Endothelial cell (in vitro differentiated cells): ENCODE data around the gene PDE6A. TPM values are rescaled to one million over a fixed set of nuclear protein-coding genes. Genes with fewer than 3 reads are reported as not detected.
"Not testable (repeated sequence)": the region's sequence is repeated elsewhere in the genome, so short reads cannot be mapped to it uniquely, and the experiment has no call there.

Experiments used
- DNase-seq: peaks from one replicate; pipeline ENCODE4 v3.0.0; 2021; ENCODE audit warnings: low spot score
- H3K27ac Mint-ChIP-seq: one replicate; pipeline ENCODE4 v1.8.0; 2021; ENCODE audit warnings: mixed read lengths, inconsistent platforms; ENCODE audit not compliant: unreplicated experiment
- H3K27me3 Mint-ChIP-seq: one replicate; pipeline ENCODE4 v1.8.0; 2021; ENCODE audit warnings: mild to moderate bottlenecking, moderate library complexity, mixed read lengths, inconsistent platforms; ENCODE audit not compliant: unreplicated experiment
- H3K36me3 Mint-ChIP-seq: one replicate; pipeline ENCODE4 v1.8.0; 2021; ENCODE audit warnings: mild to moderate bottlenecking, low read depth, mixed read lengths, inconsistent platforms; ENCODE audit not compliant: unreplicated experiment
- H3K4me1 Mint-ChIP-seq: one replicate; pipeline ENCODE4 v1.8.0; 2021; ENCODE audit warnings: mild to moderate bottlenecking, mixed read lengths, inconsistent platforms; ENCODE audit not compliant: unreplicated experiment
- H3K4me3 Mint-ChIP-seq: one replicate; pipeline ENCODE4 v1.8.0; 2021; ENCODE audit warnings: mild to moderate bottlenecking, mixed read lengths, inconsistent platforms; ENCODE audit not compliant: unreplicated experiment
- H3K9me3 Mint-ChIP-seq: one replicate; pipeline ENCODE4 v1.8.0; 2021; ENCODE audit warnings: mixed read lengths, inconsistent platforms; ENCODE audit not compliant: unreplicated experiment
- CTCF ChIP-seq: fragments of 200-600 bp; sonication (generic); IDR thresholded peaks from one replicate; pipeline ENCODE4 v1.5.0; 2021; ENCODE audit warnings: antibody characterized with exemption; ENCODE audit not compliant: unreplicated experiment
- total RNA-seq: library from RNA; stranded (reverse); fragmentation: NEBNext Ultra II Directional; extraction: Animal tissue kit (Norgen Biotek cat#: 25700); gene quantifications from one replicate; pipeline ENCODE4 v1.2.1, GENCODE V29; 2021; ENCODE audit not compliant: unreplicated experiment

The PDE6A gene
- total RNA-seq, 1 donor from 2014 or later, result not detected

- no peak for DNase-seq
- H3K9me3 Mint-ChIP-seq, result no peaks in the 10 kb centered on the region
- no peaks in the 10 kb centered on the region for H3K27me3 Mint-ChIP-seq
- H3K27ac Mint-ChIP-seq, result no peak overlapping the region
- no peak for TF ChIP-seq CTCF
- no peaks in the 10 kb centered on the region for H3K36me3 Mint-ChIP-seq
- no peak overlapping the region for H3K4me3 Mint-ChIP-seq
- peaks cover 13% of the 10 kb centered on the region for H3K4me1 Mint-ChIP-seq
These were observed 10.2 kb upstream of the PDE6A start for GRCh38 chr5:149954798-149955197.

GRCh38 chr5:149953436-149954121 is 9.0 kb upstream of the PDE6A start:
- H3K27ac Mint-ChIP-seq, result no peak overlapping the region
- H3K36me3 Mint-ChIP-seq, result no peaks in the 10 kb centered on the region
- no peaks in the 10 kb centered on the region for H3K27me3 Mint-ChIP-seq
- no peaks in the 10 kb centered on the region for H3K9me3 Mint-ChIP-seq
- TF ChIP-seq CTCF, result no peak
- H3K4me1 Mint-ChIP-seq, result peaks cover 7% of the 10 kb centered on the region
- no peak for DNase-seq
- H3K4me3 Mint-ChIP-seq, result no peak overlapping the region

- Mint-ChIP-seq H3K9me3 (no peaks in the 10 kb centered on the region), H3K4me1 (peaks cover 7% of the 10 kb centered on the region), H3K36me3 (no peaks in the 10 kb centered on the region), H3K27ac (no peak overlapping the region), H3K4me3 (no peak overlapping the region), H3K27me3 (peaks cover 2% of the 10 kb centered on the region)
- no peak for TF ChIP-seq CTCF
- no peak for DNase-seq
These were observed 6.7 kb upstream of the PDE6A start for GRCh38 chr5:149951138-149951749.

GRCh38 chr5:149948993-149949392 is 4.4 kb upstream of the PDE6A start:
- no peak for TF ChIP-seq CTCF
- Mint-ChIP-seq H3K4me3 (no peak overlapping the region), H3K9me3 (no peaks in the 10 kb centered on the region), H3K36me3 (no peaks in the 10 kb centered on the region), H3K27ac (no peak overlapping the region), H3K27me3 (peaks cover 2% of the 10 kb centered on the region), H3K4me1 (no peaks in the 10 kb centered on the region)
- no peak for DNase-seq

GRCh38 chr5:149946118-149946517 is 1.5 kb upstream of the PDE6A start:
- Mint-ChIP-seq H3K4me1 (peaks cover 14% of the 10 kb centered on the region), H3K9me3 (no peaks in the 10 kb centered on the region), H3K27ac (no peak overlapping the region), H3K4me3 (no peak overlapping the region), H3K27me3 (peaks cover 4% of the 10 kb centered on the region), H3K36me3 (no peaks in the 10 kb centered on the region)
- TF ChIP-seq CTCF, result no peak
- no peak for DNase-seq

- not testable (repeated sequence) for H3K4me3 Mint-ChIP-seq, H3K9me3 Mint-ChIP-seq, H3K36me3 Mint-ChIP-seq, H3K27me3 Mint-ChIP-seq, DNase-seq, H3K27ac Mint-ChIP-seq
- peaks cover 14% of the 10 kb centered on the region for H3K4me1 Mint-ChIP-seq
These were observed 1.2 kb downstream of the PDE6A start for GRCh38 chr5:149943177-149943949.

GRCh38 chr5:149942741-149943169 is 1.8 kb downstream of the PDE6A start:
- H3K36me3 Mint-ChIP-seq, H3K4me3 Mint-ChIP-seq, DNase-seq, H3K9me3 Mint-ChIP-seq, H3K27me3 Mint-ChIP-seq, H3K27ac Mint-ChIP-seq: not testable (repeated sequence)
- peaks cover 20% of the 10 kb centered on the region for H3K4me1 Mint-ChIP-seq
